Brain microvascular endothelial cell (primary cell): ENCODE measurements around the gene CAPN9.
"Not testable (repeated sequence)": the region's sequence is repeated elsewhere in the genome, so short reads cannot be mapped to it uniquely, and the experiment has no call there.

Source experiments
- DNase-seq: peaks from one replicate; pipeline ENCODE4 v3.0.0-alpha.2; 2020
- H3K27ac ChIP-seq: fragments of 250-450 bp; sonication (Bioruptor Pico); 2 replicates; pipeline ENCODE4 v1.5.1; 2020; ENCODE audit warnings: mild to moderate bottlenecking, moderate library complexity
- H3K27me3 ChIP-seq: fragments of 250-450 bp; sonication (Bioruptor Pico); replicated peaks from 2 replicates; pipeline ENCODE4 v1.5.1; 2020; ENCODE audit warnings: mild to moderate bottlenecking
- H3K36me3 ChIP-seq: fragments of 250-450 bp; sonication (Bioruptor Pico); replicated peaks from 2 replicates; pipeline ENCODE4 v1.5.1; 2020; ENCODE audit warnings: mild to moderate bottlenecking
- H3K4me3 ChIP-seq: 2 replicates; pipeline ENCODE4 v1.5.1; 2011; ENCODE audit warnings: low read depth, mild to moderate bottlenecking, control low read depth, low read length, moderate library complexity
- CTCF ChIP-seq: IDR thresholded peaks from 2 replicates; pipeline ENCODE4 v1.5.1; 2011; ENCODE audit warnings: low read depth, mild to moderate bottlenecking, moderate library complexity, low read length, control low read depth, inconsistent platforms; ENCODE audit errors: missing control alignments
- in situ Hi-C: cut with HindIII; loops from 2 replicates; pipeline ENCODE4 v1.10.0; 2017; ENCODE audit warnings: low sequenced_read_pairs, low pct_ligation_motif_present

The CAPN9 gene

GRCh38 chr1:230843503-230844309 lies 96.5 kb downstream of the CAPN9 start:
- Histone ChIP-seq H3K4me3 (no peak overlapping the region), H3K36me3 (peaks cover 19% of the 10 kb centered on the region), H3K27me3 (no peaks in the 10 kb centered on the region), H3K27ac (no peak overlapping the region)
- TF ChIP-seq CTCF, result no peak
- no peak for DNase-seq
- in situ Hi-C loops, result no loop called here

GRCh38 chr1:230844561-230844960 lies 97.4 kb downstream of the CAPN9 start:
- Histone ChIP-seq H3K36me3 (peaks cover 14% of the 10 kb centered on the region), H3K4me3 (no peak overlapping the region), H3K27ac (no peak overlapping the region), H3K27me3 (no peaks in the 10 kb centered on the region)
- DNase-seq, result no peak
- TF ChIP-seq CTCF, result no peak
- in situ Hi-C loops, result no loop called here

GRCh38 chr1:230845184-230845583 lies 98.0 kb downstream of the CAPN9 start:
- in situ Hi-C loops, DNase-seq, H3K27me3 ChIP-seq, H3K27ac ChIP-seq, H3K4me3 ChIP-seq: not testable (repeated sequence)
- peaks cover 14% of the 10 kb centered on the region for H3K36me3 ChIP-seq

- no peaks in the 10 kb centered on the region for H3K27me3 ChIP-seq
- no peak for DNase-seq
- in situ Hi-C loops, result no loop called here
- TF ChIP-seq CTCF, result no peak
- H3K36me3 ChIP-seq, result peaks cover 10% of the 10 kb centered on the region
- H3K27ac ChIP-seq, result no peak overlapping the region
- no peak overlapping the region for H3K4me3 ChIP-seq
These were observed 101.0 kb downstream of the CAPN9 start for GRCh38 chr1:230848235-230848634.

GRCh38 chr1:230849451-230850224 lies 102.5 kb downstream of the CAPN9 start:
- no peaks in the 10 kb centered on the region for H3K27me3 ChIP-seq
- in situ Hi-C loops, result no loop called here
- H3K4me3 ChIP-seq, result no peak overlapping the region
- peak; percentile 94 for DNase-seq
- no peak for TF ChIP-seq CTCF
- peaks cover 7% of the 10 kb centered on the region for H3K36me3 ChIP-seq
- H3K27ac ChIP-seq, result peak overlapping the region; percentile 74

GRCh38 chr1:230850547-230850946 lies 103.4 kb downstream of the CAPN9 start:
- Histone ChIP-seq H3K36me3 (peaks cover 7% of the 10 kb centered on the region), H3K27me3 (no peaks in the 10 kb centered on the region), H3K27ac (peak overlapping the region; percentile 74), H3K4me3 (no peak overlapping the region)
- DNase-seq, result no peak
- no peak for TF ChIP-seq CTCF
- in situ Hi-C loops, result no loop called here
